ENCODE measurements around the gene KCNG2.

DNA sequence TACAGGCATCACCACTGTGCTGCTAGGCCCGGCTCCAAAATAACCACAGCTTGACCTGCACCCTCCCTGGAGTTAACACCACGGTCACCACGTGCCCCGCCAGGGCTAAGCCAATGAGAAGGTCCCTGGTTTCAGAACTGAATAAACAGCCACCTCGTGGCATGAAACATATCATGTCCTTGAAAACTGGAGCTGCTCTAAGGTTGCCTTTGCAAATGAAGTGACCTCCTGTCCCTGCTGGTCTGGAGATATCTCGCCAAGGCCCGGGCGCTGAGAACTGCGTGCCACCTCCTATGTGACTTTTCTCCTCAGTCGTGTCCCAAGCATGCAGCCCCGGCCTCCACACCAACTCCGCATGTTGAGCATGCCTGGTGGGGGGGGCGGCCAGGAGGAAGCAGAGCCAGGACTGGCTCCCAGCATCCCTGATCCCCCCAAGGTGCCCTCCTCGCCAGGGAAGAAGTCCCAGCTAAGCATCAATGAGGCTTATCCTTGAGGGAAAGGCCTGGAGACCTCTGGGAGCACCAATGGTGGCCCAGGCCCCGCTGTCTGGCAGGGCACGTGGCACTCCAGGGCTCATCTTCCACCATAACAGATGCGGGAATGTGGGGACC is 16.3 kb upstream of the KCNG2 start:
- TF ChIP-seq, protein P1, sequence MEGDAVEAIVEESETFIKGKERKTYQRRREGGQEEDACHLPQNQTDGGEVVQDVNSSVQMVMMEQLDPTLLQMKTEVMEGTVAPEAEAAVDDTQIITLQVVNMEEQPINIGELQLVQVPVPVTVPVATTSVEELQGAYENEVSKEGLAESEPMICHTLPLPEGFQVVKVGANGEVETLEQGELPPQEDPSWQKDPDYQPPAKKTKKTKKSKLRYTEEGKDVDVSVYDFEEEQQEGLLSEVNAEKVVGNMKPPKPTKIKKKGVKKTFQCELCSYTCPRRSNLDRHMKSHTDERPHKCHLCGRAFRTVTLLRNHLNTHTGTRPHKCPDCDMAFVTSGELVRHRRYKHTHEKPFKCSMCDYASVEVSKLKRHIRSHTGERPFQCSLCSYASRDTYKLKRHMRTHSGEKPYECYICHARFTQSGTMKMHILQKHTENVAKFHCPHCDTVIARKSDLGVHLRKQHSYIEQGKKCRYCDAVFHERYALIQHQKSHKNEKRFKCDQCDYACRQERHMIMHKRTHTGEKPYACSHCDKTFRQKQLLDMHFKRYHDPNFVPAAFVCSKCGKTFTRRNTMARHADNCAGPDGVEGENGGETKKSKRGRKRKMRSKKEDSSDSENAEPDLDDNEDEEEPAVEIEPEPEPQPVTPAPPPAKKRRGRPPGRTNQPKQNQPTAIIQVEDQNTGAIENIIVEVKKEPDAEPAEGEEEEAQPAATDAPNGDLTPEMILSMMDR (conservative IDR thresholded peaks at IDR 0.05; ENCODE audit: low read length) = no peak
- TF ChIP-seq EZH2phosphoT487 (IDR thresholded peaks at IDR 0.05; ENCODE audit: borderline replicate concordance) = no peak

Data from Loucy (cell line).